ENCODE results near the gene PHLDB1. TPM values are rescaled to one million over a fixed set of nuclear protein-coding genes. Genes with fewer than 3 reads are reported as not detected.

PHLDB1 gene
- total RNA-seq, 6 donors from 2014 or later, result 45.5 to 188 (median 100) TPM

DNA sequence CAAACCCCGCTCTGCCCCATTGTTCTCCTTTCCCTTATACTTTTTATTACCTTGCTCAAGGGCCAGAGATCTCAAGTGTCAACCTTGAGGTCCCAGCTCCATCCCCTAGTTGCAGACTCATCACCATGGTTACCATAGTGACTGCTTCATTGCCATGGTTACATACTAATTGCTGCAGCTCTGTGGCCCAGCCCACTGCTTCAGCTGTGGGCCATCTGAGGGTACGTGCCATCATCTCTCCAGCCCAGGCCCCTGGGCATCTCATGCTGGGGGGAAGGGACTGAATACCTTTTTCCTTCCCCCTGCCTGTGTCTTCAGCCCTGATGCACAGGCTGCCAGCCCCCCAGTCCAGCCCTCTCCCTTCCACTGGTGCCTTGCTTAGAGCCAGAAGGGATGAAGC is 49.8 kb downstream of the PHLDB1 start:
- TF ChIP-seq POLR2A (IDR thresholded peaks at IDR 0.05) (no peak), POLR2AphosphoS5 (IDR thresholded peaks at IDR 0.05) (no peak), EP300 (IDR thresholded peaks at IDR 0.05) (no peak)
- TF ChIP-seq, protein P1, sequence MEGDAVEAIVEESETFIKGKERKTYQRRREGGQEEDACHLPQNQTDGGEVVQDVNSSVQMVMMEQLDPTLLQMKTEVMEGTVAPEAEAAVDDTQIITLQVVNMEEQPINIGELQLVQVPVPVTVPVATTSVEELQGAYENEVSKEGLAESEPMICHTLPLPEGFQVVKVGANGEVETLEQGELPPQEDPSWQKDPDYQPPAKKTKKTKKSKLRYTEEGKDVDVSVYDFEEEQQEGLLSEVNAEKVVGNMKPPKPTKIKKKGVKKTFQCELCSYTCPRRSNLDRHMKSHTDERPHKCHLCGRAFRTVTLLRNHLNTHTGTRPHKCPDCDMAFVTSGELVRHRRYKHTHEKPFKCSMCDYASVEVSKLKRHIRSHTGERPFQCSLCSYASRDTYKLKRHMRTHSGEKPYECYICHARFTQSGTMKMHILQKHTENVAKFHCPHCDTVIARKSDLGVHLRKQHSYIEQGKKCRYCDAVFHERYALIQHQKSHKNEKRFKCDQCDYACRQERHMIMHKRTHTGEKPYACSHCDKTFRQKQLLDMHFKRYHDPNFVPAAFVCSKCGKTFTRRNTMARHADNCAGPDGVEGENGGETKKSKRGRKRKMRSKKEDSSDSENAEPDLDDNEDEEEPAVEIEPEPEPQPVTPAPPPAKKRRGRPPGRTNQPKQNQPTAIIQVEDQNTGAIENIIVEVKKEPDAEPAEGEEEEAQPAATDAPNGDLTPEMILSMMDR (IDR thresholded peaks at IDR 0.05), result no peak
- H3K4me3 ChIP-seq, result no peak overlapping the region
- DNase-seq (no peak), ATAC-seq (ENCODE audit: low FRiP score in 2 of 2) (no peak)
- peaks cover 5 to 15% (median 11%) of the 10 kb centered on the region in 4 donors for H3K4me1 ChIP-seq
- H3K27ac ChIP-seq, result no peak overlapping the region
- H3K9me3 ChIP-seq, result no peaks in the 10 kb centered on the region
- 93 to 95% methylated on average over 2 of the region's 2 CpGs for WGBS, 2 donors
- peaks cover 0 to 54% (median 34%) of the 10 kb centered on the region in 4 donors for H3K36me3 ChIP-seq
- H3K27me3 ChIP-seq, result no peaks in the 10 kb centered on the region

- no peak for TF ChIP-seq POLR2A (IDR thresholded peaks at IDR 0.05)
- TF ChIP-seq, protein P1 (IDR thresholded peaks at IDR 0.05), result no peak
- TF ChIP-seq EP300 (IDR thresholded peaks at IDR 0.05), result no peak
- no peak for TF ChIP-seq POLR2AphosphoS5 (IDR thresholded peaks at IDR 0.05)
- H3K4me1 ChIP-seq, result peaks cover 5 to 15% (median 11%) of the 10 kb centered on the region in 4 donors
- ATAC-seq (ENCODE audit: low FRiP score in 2 of 2) (no peak), DNase-seq (no peak)
- H3K9me3 ChIP-seq, result no peaks in the 10 kb centered on the region
- H3K27me3 ChIP-seq, result no peaks in the 10 kb centered on the region
- peaks cover 0 to 48% (median 29%) of the 10 kb centered on the region in 4 donors for H3K36me3 ChIP-seq
- WGBS, 2 donors, result 76 to 86% methylated on average over 12 to 13 of the region's 16 CpGs
- no peak overlapping the region for H3K4me3 ChIP-seq
- H3K27ac ChIP-seq, result peak overlapping the region in 2 of 4 donors; percentile 42 to 81
These were observed 50.5 kb downstream of the PHLDB1 start for GRCh38 chr11:118657709-118658428.

DNA sequence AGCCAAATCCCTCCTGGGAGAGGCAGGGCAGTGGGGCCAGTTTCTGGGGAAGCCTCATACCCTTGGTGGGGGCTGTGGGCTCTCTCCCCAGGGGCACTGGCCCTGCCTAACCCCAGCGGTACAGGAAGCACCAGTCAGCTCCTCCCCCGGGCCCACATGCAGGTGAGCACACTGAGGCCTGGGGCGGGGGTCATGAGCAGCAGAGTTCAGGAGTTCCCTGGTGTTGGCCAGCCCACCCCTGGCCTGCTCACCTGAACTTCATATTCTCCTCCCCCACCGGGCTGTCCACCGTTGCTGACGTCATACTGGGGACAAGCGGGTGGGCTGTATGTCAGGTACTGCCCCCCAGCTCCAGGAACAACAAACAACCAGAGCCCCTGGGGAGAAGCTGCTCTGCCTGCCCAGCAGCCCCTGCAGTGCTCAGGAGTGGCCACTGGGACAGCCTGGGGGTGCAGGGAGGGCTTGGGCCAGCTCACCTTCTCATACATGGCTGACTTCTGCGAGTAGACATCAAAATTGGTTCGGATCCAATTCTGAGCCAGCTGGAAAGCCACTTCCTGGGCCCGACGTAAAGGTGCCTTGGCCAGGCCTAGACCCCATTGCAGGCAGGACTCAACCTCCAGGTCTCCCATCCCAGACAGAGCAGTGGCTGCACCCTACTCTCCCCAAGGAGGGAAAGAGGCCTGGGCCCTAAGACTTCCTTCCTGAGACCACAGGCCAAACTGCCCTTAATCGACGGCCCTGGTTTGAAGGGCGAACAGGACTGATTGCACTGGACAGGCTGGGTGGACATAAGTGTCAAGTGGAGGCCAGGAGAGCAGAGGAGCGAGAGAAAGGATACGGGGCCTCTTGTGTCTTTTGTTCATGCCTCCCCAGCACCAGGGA is 51.3 kb downstream of the PHLDB1 start:
- peak overlapping the region in 3 of 4 donors; percentile 42 to 81 (median 56) for H3K27ac ChIP-seq
- WGBS, 2 donors, result 47 to 61% methylated on average over 12 to 13 of the region's 16 CpGs
- DNase-seq, result peak in 1 of 2 donors; percentile 59

DNA sequence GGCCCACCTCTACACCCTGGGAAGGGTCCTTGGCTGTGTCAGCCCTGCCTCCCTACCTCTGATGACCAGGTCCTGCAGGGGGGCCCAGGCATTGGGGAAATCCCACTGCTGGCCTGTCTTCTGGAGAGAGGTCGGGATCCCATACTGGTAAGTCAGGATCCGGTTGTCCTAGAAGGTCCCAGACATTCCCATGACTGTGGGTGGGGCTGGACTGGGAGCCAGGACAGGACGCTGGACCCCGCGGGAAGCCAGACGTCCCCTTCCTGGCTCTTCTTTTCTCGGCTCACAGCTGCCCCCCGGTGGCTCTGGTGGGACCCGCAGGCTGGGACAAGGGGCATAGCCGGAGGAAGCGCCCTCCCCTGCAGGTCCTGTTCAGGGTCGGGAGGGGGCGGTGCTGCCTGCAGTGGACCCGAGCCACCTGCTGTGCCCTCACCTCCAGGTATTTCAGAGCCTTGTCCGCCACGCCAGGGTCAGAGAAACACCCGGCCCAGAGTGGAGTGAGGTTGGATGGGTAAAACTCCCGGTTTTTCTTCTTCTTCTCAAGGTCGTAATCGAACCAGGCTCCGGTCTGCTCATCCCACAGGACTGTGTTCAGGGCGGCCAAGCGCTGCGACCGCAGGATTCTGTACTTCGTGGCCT is 52.0 kb downstream of the PHLDB1 start:
- peak overlapping the region in 3 of 4 donors; percentile 42 to 81 (median 56) for H3K27ac ChIP-seq
- H3K36me3 ChIP-seq, result peaks cover 0 to 33% (median 20%) of the 10 kb centered on the region in 4 donors
- TF ChIP-seq EP300 (IDR thresholded peaks at IDR 0.05), result no peak
- TF ChIP-seq, protein P1 (IDR thresholded peaks at IDR 0.05), result peak; percentile 95 to 100 (median 98)
- TF ChIP-seq POLR2A (IDR thresholded peaks at IDR 0.05), result no peak
- peak; percentile 44 to 58 for TF ChIP-seq POLR2AphosphoS5 (IDR thresholded peaks at IDR 0.05)
- no peaks in the 10 kb centered on the region for H3K9me3 ChIP-seq
- ATAC-seq (ENCODE audit: low FRiP score in 2 of 2), result peak; percentile 88 to 92
- no peak overlapping the region for H3K4me3 ChIP-seq
- peaks cover 5 to 15% (median 11%) of the 10 kb centered on the region in 4 donors for H3K4me1 ChIP-seq
- WGBS, 2 donors, result 13 to 23% methylated on average over 15 to 25 of the region's 26 CpGs
- H3K27me3 ChIP-seq, result no peaks in the 10 kb centered on the region
- peak; percentile 93 to 98 for DNase-seq

More for the DNA sequence above, 51.3 kb downstream of the PHLDB1 start:
- Histone ChIP-seq H3K4me3 (no peak overlapping the region), H3K36me3 (peaks cover 0 to 40% (median 24%) of the 10 kb centered on the region in 4 donors), H3K27me3 (no peaks in the 10 kb centered on the region), H3K4me1 (peaks cover 5 to 15% (median 11%) of the 10 kb centered on the region in 4 donors), H3K9me3 (no peaks in the 10 kb centered on the region)
- ATAC-seq (ENCODE audit: low FRiP score in 2 of 2), result peak in 1 of 2 donors; percentile 2
- TF ChIP-seq, protein P1 (IDR thresholded peaks at IDR 0.05), result peak in 1 of 6 experiments; percentile 20
- TF ChIP-seq POLR2AphosphoS5 (IDR thresholded peaks at IDR 0.05), result no peak
- TF ChIP-seq EP300 (IDR thresholded peaks at IDR 0.05), result no peak

Measured in upper lobe of left lung (tissue), 6 donors.